T-helper 1 cell (primary cell): Measurements from ENCODE around the gene ASB8.
"Not testable (repeated sequence)": the region's sequence is repeated elsewhere in the genome, so short reads cannot be mapped to it uniquely, and the experiment has no call there.

Experiments used
- DNase-seq, 5 donors: peaks; one replicate each; pipeline ENCODE4 v3.0.0-alpha.2; 2012 to 2020

Gene ASB8

GRCh38 chr12:48182631-48183030, 25.3 kb upstream of the ASB8 start:
- DNase-seq = no peak

GRCh38 chr12:48180857-48181495, 23.7 kb upstream of the ASB8 start:
- no peak for DNase-seq

DNA sequence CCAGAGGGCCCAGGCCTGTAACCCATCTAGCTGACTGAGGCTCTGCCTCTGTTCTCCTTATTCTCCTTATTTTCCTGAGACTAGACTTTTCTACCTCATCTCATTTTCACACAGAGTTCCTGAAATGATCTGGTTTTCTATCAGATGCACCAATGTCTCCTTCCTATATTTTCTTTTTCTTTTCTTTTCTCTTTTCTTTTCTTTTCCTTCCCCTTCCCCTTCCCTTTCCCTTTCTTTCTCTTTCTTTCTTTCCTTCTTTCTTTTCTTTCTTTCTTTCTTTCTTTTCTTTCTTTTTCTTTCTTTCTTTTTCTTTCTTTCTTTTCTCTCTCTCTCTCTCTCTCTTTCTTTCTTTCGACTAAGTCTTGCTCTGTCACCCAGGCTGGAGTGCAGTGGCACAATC, 23.1 kb upstream of the ASB8 start:
- no peak for DNase-seq

- no peak for DNase-seq
Observed at GRCh38 chr12:48179466-48179865, 22.2 kb upstream of the ASB8 start.

DNA sequence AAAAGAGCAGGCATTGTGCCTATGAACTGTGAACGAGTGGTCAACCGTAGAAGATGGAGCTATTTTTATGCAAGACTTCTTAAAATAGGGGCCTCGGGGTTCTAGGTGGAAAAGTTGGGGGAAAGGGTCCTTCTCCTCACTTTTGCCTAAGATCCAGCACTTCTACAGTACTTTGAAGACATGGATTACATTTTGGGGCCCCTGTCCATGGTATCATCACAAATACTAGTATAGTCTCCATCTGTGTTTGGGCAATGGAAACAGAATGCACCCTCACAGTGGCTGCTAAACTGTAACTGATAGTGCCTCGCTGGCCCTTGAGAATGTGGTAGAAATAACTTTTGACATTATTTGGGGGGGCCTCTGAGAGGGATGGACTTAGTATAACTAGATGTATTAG, 20.7 kb upstream of the ASB8 start:
- no peak for DNase-seq

GRCh38 chr12:48176417-48176751, 19.1 kb upstream of the ASB8 start:
- no peak for DNase-seq

DNA sequence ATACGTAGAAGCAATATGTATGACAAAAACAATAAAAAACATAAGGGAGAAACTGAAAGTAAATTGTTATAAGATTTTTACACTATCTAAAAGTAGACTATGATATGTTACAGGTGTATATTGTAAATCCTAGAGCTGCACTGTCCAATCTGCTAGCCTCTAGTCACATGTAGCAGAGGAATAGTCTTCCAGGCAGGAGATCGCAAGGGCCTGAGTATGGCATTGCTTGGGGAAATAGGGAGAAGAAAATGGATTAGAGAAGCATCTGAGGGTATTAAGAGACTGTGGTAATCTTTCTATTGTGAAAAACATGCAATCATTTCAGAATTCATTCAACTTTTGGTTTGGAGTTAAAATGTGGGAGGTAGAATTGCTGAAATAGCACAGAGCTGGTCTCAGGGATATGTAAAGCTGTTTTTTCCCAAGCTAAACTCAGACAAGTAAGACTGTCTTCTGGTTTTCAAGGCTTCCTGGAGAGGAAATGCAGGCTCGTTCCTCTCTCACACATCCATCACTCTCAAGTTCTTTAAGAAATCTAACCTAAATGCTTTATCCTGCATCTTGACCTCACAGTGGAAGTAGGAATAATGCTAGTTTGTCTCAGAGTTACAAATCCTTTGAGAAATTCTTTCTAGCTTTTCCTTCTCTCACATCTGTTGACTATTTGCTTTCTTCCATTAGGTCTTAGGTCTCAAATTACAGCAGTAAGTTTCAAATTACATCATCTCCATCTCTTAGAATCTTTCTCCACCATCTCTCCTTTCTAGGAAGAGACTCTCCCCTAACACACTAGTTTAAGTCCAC, 18.5 kb upstream of the ASB8 start:
- peak in 1 of 5 donors; percentile 67 for DNase-seq

GRCh38 chr12:48169011-48169410, 11.7 kb upstream of the ASB8 start:
- DNase-seq = no peak

GRCh38 chr12:48165089-48165981, 8.0 kb upstream of the ASB8 start:
- peak in 4 of 5 donors; percentile 36 to 68 (median 48) for DNase-seq

DNA sequence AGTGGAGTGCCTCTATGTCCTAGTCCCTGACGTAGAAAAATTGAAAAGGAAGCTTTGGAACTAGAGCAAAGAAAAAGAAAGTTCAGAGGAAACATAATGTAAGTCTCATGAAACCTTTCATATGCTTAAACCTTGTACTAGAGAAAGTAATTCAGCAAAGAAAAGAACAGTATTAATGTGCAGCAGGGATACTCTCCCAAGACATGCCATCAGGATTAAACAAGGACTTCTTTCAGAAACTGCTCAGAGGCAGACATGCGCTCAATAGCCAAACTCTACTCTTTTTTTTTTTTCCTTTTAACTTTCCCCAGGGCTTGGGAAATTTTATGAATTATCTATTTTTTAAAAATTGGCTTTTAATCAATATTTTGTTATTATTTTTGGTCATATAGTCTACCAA, 7.1 kb upstream of the ASB8 start:
- no peak for DNase-seq

- no peak for DNase-seq
Observed at GRCh38 chr12:48163150-48163747, 5.9 kb upstream of the ASB8 start.

- DNase-seq = no peak
Observed at GRCh38 chr12:48160807-48161206, 3.5 kb upstream of the ASB8 start.

- no peak for DNase-seq
Observed at GRCh38 chr12:48160046-48160445, 2.7 kb upstream of the ASB8 start.

DNA sequence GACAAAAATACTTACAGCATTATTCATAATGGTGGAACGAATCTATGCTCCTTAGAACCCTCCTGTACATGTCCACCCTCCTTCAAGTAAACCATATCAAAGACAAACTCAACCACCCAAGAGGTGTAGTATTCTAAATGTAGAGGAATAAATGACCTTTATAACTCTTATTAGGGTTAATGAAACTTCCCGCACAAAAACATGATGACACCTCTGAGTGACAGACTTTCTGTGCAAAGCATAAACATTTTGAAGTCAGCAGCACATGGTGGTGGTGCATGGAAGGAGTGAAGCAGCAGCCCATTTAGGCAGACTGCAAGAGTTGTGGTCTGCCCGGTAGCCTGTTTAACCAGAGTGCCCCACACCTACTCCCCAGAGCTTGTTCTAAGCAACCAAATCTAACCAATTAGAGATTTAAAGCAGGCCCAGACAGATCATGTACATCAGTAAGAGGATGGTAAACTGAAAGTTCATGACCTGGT, 615 bp upstream of the ASB8 start:
- peak in 1 of 5 donors; percentile 4 for DNase-seq

- DNase-seq = no peak
Observed at GRCh38 chr12:48156652-48157017, 680 bp downstream of the ASB8 start.

- DNase-seq = not testable (repeated sequence)
Observed at GRCh38 chr12:48155786-48156185, 1.5 kb downstream of the ASB8 start.

GRCh38 chr12:48151103-48151771, 6.1 kb downstream of the ASB8 start:
- DNase-seq = no peak

- no peak for DNase-seq
Observed at GRCh38 chr12:48145981-48146380, 11.3 kb downstream of the ASB8 start.

DNA sequence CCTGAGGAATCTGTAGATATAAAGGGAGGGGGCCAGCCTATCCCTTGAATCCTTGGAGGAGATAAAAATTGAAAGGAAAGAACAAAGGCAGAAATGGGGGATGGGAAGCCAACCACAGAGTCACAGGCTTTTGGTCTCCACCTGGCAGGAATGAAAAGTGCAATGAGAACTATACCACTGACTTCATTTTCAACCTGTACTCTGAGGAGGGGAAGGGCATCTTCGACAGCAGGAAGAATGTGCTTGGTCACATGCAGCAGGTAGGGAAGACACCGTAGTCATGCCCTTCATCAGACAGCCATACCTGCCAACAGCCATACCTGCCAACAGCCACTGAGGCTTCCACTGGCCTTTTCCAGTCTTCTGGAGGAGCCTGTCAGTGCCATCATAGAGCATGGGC, 13.4 kb downstream of the ASB8 start:
- DNase-seq = no peak

DNA sequence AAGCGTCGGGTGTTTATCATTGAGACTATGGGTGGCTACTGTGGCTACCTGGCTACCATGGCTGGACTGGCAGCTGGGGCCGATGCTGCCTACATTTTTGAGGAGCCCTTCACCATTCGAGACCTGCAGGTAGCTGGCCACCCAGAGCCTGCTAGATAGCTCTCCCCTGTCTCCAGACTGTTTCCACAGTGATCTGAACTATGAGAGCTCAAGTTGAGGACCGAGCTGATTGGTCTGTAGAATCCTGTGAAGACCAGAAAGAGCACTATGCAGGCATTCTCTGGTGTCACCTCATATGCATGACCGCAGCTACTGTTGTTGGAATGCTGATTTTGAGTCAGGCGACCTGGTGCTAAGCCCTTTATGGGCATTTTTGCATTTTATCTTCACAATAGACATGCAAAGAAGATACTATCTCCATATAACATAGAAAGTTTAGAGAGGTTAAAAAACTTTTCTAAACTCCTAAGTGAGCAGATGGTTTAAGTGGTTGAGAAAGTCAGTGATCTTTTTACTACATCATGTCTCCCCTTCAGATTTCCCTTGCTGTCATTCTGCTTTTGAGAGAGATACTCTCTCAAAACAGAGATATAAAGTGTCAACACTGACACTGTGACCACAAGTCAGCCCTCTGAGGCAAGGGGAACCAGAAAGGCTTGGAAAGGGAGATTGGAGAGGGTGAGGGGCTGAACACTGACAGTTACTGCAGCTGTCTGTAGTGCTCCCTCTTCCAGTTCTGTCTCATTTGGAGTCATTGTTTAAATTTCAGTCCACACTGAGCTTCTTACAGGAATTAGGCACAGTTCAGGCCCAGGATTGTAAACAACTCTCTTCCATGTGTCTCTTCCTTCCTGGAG, 14.3 kb downstream of the ASB8 start:
- DNase-seq = no peak

- no peak for DNase-seq
Observed at GRCh38 chr12:48135027-48135426, 22.3 kb downstream of the ASB8 start.
